ENCODE measurements around the gene CREB3L1. TPM values are rescaled to one million over a fixed set of nuclear protein-coding genes. Genes with fewer than 3 reads are reported as not detected.
A peak's percentile ranks its signal among the peaks of the same experiment; 100 is the strongest.

The CREB3L1 gene
- total and polyA plus RNA-seq, 2 of the 13 experiments (the other 11 are each of a cell fraction or from before 2014, with no cell fraction given), result not detected

GRCh38 chr11:46353698-46354097, 76.2 kb downstream of the CREB3L1 start:
- no peak for ATAC-seq
- DNase-seq (ENCODE audit: low spot score), result no peak
- H3K79me2 ChIP-seq (ENCODE audit: insufficient read depth, low read length), result peaks cover 2% of the 10 kb centered on the region
- intact Hi-C loops (cut with micrococcal nuclease; ENCODE audit: unreplicated experiment) (no loop called here), in situ Hi-C loops (cut with HindIII; ENCODE audit: extremely low pct_ligation_motif_present, low pct_unique_long_range_greater_than_20kb) (no loop called here)
- no peak overlapping the region for H3K4me2 ChIP-seq (ENCODE audit: low read depth, low read length)
- H3K27ac ChIP-seq (ENCODE audit: extremely low read length, insufficient read depth, low read length), result no peak overlapping the region
- no TSS peak for BruUV-seq (replicated peaks)
- WGBS (ENCODE audit: low lambda C conversion rate), result 95% methylated on average over 8 of the region's 9 CpGs
- no peak overlapping the region for H3K4me3 ChIP-seq (replicated peaks in 1 of 3; ENCODE audit: insufficient read depth in 1 of 3, low read depth in 2 of 3, low read length in 3 of 3)
- no peaks in the 10 kb centered on the region for H3K27me3 ChIP-seq (ENCODE audit: control insufficient read depth in 1 of 2, insufficient read depth in 2 of 2, low read length in 2 of 2)
- CTCF ChIA-PET (ENCODE audit: low intra/inter-chr PET ratio, low total read pairs), result no interaction called here
- peaks cover 39% of the 10 kb centered on the region for H3K4me1 ChIP-seq (ENCODE audit: insufficient read depth, low read length)
- H2AFZ ChIP-seq (ENCODE audit: low read length), result no peak overlapping the region
- FAIRE-seq, result no peak
- H4K20me1 ChIP-seq (ENCODE audit: insufficient read depth, low read length), result no peaks in the 10 kb centered on the region
- no peaks in the 10 kb centered on the region for H3K9me3 ChIP-seq (ENCODE audit: low read length)
- H3K9ac ChIP-seq (ENCODE audit: insufficient read depth, low read depth, low read length), result no peak overlapping the region
- TF ChIP-seq KAT2B (IDR thresholded peaks at IDR 0.05; ENCODE audit: borderline replicate concordance, low read depth, low read length) (no peak), ZNF652 (CRISPR knock-in tag; IDR thresholded peaks at IDR 0.05; ENCODE audit: borderline replicate concordance, low read depth) (peak; percentile 45; the same call in 1 of the 2 replicates)
- POLR2A ChIA-PET, result interaction anchor here (1.3 kb wide), 1 partner anchor 110 kb away, joined by 5 read pairs; no protein-coding TSS in a partner anchor
- H3K36me3 ChIP-seq (replicated peaks in 1 of 2; ENCODE audit: control insufficient read depth in 1 of 2, insufficient read depth in 2 of 2, low read length in 2 of 2), result 0 out of 5 replicates have a peak, but pooled peaks cover 0 to 11% of the 10 kb centered on the region in 2 experiments

GRCh38 chr11:46356924-46357482, 79.5 kb downstream of the CREB3L1 start:
- in situ Hi-C loops (cut with HindIII; ENCODE audit: extremely low pct_ligation_motif_present, low pct_unique_long_range_greater_than_20kb), result no loop called here
- ChIA-PET CTCF (ENCODE audit: low intra/inter-chr PET ratio, low total read pairs) (no interaction called here), POLR2A (no interaction called here)
- TF ChIP-seq CEBPG (CRISPR knock-in tag; IDR thresholded peaks at IDR 0.05) (peak; percentile 48; the same call in 1 of the 2 replicates), CEBPB (IDR thresholded peaks at IDR 0.05; ENCODE audit: borderline replicate concordance, low read depth, low read length) (peak; percentile 79), DRAP1 (CRISPR knock-in tag; IDR thresholded peaks at IDR 0.05) (no peak), ARID2 (CRISPR knock-in tag; IDR thresholded peaks at IDR 0.05; ENCODE audit: borderline replicate concordance) (no peak), NCOA5 (CRISPR knock-in tag; IDR thresholded peaks at IDR 0.05) (no peak), ZNF550 (CRISPR knock-in tag; IDR thresholded peaks at IDR 0.05; ENCODE audit: borderline replicate concordance) (no peak)
- Histone ChIP-seq H3K27ac (ENCODE audit: extremely low read length, insufficient read depth, low read length) (no peak overlapping the region), H3K4me2 (ENCODE audit: low read depth, low read length) (no peak overlapping the region), H4K20me1 (ENCODE audit: insufficient read depth, low read length) (no peaks in the 10 kb centered on the region), H3K4me1 (ENCODE audit: insufficient read depth, low read length) (peaks cover 18% of the 10 kb centered on the region), H3K4me3 (replicated peaks in 1 of 3; ENCODE audit: insufficient read depth in 1 of 3, low read depth in 2 of 3, low read length in 3 of 3) (no peak overlapping the region), H3K27me3 (ENCODE audit: control insufficient read depth in 1 of 2, insufficient read depth in 2 of 2, low read length in 2 of 2) (no peaks in the 10 kb centered on the region), H2AFZ (ENCODE audit: low read length) (no peak overlapping the region), H3K9ac (ENCODE audit: insufficient read depth, low read depth, low read length) (no peak overlapping the region), H3K9me3 (ENCODE audit: low read length) (no peaks in the 10 kb centered on the region), H3K79me2 (ENCODE audit: insufficient read depth, low read length) (peaks cover 2% of the 10 kb centered on the region), H3K36me3 (replicated peaks in 1 of 2; ENCODE audit: control insufficient read depth in 1 of 2, insufficient read depth in 2 of 2, low read length in 2 of 2) (0 out of 5 replicates have a peak, but pooled peaks cover 0 to 11% of the 10 kb centered on the region in 2 experiments)
- WGBS (ENCODE audit: low lambda C conversion rate), result 86% methylated on average over 3 of the region's 7 CpGs
- intact Hi-C loops (cut with micrococcal nuclease; ENCODE audit: unreplicated experiment), result no loop called here
- DNase-seq (ENCODE audit: low spot score) (no peak), ATAC-seq (no peak), FAIRE-seq (no peak)
- BruUV-seq (replicated peaks), result no TSS peak
